OCI-LY7 (cell line): ENCODE measurements around the gene ATP2A2.

ENCODE experiments used
- CTCF ChIP-seq: fragments of 200-600 bp; sonication (generic); conservative IDR thresholded peaks from 2 replicates; pipeline ENCODE4 v1.5.1; 2014; ENCODE audit warnings: mild to moderate bottlenecking, antibody characterized with exemption, low read length, moderate library complexity, mixed read lengths
- EZH2phosphoT487 ChIP-seq: fragments of 200-600 bp; sonication (generic); IDR thresholded peaks from 2 replicates; pipeline ENCODE4 v1.6.1; 2018; ENCODE audit warnings: low read depth, borderline replicate concordance, mild to moderate bottlenecking, mixed run types, antibody characterized with exemption, low read length, moderate library complexity, mixed read lengths

- peak; percentile 89 for TF ChIP-seq CTCF
- no peak for TF ChIP-seq EZH2phosphoT487
Observed at GRCh38 chr12:110355073-110355472, 74.0 kb downstream of the ATP2A2 start.
